NCI-H1105 treated with DMSO at 0.1 percent for 48 hours (cell line): Measurements from ENCODE around the gene MDK.
"Not testable (repeated sequence)": the region's sequence is repeated elsewhere in the genome, so short reads cannot be mapped to it uniquely, and the experiment has no call there.

Experiments used
- DNase-seq: peaks from one replicate; lab custom pipeline; 2025; lab: John Stamatoyannopoulos, UW

The MDK gene

DNA sequence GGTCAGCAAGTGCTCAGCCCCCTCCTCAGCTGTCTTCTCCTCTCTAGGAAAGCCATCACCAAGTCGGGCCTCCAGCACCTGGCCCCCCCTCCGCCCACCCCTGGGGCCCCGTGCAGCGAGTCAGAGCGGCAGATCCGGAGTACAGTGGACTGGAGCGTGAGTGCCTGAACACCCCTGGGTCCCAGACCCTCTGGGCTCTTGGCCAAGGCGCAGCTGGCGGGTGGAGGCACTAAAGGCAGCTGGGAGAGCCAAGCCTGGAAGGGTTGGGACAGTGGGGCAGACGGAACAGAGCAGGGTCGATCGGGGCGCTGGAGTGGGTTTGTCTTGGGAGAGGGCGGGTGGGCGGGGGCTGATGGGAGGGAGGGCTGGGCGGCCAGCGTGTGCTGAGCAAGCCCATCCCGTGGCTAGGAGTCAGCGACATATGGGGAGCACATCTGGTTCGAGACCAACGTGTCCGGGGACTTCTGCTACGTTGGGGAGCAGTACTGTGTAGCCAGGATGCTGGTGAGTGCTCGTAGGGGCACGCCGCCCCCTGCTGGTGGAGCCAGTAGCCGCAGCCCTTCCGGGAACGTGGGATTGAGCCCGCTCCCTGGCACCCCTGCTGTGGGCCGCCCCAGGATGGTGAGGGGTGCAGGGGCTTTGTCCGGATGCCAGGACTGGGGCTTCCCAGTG is 14.1 kb upstream of the MDK start:
- DNase-seq: peak; percentile 25

GRCh38 chr11:46367916-46368267 is 13.6 kb upstream of the MDK start:
- no peak for DNase-seq

GRCh38 chr11:46369458-46370152 is 11.9 kb upstream of the MDK start:
- peak; percentile 32 for DNase-seq

- no peak for DNase-seq
These were observed 11.2 kb upstream of the MDK start for GRCh38 chr11:46370253-46370652.

DNA sequence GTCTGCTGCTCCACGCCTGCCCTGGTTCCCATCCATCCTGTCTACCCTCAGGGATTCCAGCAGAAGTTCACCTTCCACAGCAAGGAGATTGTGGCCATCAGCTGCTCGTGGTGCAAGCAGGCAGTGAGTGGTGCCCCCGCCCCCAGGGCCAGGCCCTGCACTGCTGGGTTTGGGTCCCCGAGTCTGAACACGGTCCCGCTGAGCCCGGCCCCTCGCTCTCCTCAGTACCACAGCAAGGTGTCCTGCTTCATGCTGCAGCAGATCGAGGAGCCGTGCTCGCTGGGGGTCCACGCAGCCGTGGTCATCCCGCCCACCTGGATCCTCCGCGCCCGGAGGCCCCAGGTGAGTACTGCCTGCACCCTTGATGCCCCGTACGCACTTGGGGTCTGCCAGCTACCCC is 10.2 kb upstream of the MDK start:
- DNase-seq: not testable (repeated sequence)

DNA sequence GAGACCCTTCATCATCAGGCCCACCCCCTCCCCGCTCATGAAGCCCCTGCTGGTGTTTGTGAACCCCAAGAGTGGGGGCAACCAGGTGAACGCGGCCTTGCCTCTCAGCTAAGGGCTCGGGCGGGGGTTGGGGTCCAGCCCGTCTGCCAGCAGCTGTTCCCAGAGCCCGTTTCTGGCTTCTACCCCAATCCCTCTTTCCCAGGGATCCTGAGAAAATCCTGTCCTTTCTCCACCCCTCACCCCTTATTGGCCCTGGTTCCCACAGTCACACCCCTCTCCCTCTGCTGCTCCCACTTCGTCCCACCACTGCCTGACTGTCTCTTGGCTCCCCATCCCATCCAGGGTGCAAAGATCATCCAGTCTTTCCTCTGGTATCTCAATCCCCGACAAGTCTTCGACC is 9.4 kb upstream of the MDK start:
- DNase-seq: no peak

GRCh38 chr11:46372501-46372900 is 9.0 kb upstream of the MDK start:
- DNase-seq: not testable (repeated sequence)

DNA sequence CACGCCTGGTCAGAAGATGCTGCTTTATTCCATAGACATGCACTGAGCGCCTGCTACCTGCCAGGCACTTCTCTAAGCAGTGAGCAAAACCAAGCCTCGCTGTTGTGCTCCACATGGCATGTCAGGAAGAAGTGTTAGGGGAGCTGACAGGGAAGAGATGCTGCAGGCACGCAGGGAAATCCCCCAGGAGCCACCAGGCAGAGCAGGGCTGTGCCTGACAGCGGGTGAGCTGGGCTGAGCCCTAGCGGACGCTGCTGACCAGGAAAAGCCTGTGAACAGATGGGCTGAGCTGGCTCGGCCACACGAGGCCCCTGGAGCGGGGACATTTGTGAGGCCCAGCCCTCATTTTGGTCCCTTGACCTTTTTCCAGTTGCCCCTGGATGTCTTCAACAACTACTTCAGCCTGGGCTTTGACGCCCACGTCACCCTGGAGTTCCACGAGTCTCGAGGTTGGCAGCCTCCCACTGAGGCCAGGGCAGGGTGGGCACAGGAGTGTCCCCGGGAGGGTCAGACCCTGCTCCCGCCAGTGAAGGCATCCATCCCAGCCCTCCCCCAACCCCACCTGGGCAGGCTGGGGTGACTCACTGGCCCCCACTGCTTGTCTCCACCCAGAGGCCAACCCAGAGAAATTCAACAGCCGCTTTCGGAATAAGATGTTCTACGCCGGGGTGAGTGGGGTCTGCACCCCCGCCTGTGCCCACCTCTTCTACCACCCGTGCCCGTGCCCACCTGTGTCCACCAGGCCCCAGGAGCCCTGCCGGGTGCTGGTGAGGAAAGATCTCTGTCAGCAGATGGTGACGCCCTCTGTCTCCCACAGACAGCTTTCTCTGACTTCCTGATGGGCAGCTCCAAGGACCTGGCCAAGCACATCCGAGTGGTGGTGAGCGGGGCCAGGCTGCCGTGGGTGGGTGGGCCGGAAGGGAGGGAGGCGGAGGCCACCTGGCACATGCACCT is 7.4 kb upstream of the MDK start:
- DNase-seq: no peak

- DNase-seq: no peak
These were observed 6.7 kb upstream of the MDK start for GRCh38 chr11:46374815-46375214.

- DNase-seq: no peak
These were observed 5.9 kb upstream of the MDK start for GRCh38 chr11:46375392-46376101.

- no peak for DNase-seq
These were observed 5.0 kb upstream of the MDK start for GRCh38 chr11:46376258-46377050.

DNA sequence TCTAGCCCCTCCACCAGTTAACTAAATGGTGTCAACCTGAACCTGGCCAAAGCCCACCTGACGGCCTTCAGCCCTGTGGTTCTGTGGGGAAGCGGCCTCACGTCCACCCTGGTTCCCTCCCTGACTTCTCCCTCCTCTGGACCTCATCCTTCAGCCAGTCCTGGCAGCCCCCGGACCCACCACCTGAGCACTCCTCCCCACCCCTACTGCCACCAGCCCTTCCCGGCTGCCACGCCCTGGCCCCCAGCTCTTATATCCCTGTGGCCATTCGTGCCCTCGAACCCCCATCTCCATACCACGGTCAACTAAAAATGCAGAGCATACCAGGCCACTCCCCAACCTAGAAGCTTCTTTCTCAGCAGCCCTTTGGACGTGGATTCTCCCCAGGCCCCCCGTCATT is 4.2 kb upstream of the MDK start:
- no peak for DNase-seq

GRCh38 chr11:46377831-46378230 is 3.6 kb upstream of the MDK start:
- no peak for DNase-seq

DNA sequence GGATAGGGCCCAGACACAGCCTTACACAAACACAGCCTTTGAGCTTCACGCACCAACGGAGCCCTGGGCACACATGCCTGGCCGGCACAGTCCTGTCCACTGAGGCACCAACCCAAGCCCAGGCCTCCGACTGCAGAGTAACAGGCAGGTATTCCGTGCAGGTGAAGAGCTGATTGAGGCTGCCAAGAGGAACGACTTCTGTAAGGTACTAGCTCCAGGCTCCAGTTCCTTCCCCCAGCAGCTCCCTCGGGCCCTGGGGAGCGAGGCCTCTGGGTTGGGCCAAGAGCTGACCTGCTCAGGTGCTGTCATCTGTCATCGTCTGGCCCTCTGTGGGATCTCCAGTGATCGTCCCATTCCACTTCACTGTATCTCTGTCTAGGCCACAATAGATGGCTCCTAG is 3.2 kb upstream of the MDK start:
- no peak for DNase-seq

DNA sequence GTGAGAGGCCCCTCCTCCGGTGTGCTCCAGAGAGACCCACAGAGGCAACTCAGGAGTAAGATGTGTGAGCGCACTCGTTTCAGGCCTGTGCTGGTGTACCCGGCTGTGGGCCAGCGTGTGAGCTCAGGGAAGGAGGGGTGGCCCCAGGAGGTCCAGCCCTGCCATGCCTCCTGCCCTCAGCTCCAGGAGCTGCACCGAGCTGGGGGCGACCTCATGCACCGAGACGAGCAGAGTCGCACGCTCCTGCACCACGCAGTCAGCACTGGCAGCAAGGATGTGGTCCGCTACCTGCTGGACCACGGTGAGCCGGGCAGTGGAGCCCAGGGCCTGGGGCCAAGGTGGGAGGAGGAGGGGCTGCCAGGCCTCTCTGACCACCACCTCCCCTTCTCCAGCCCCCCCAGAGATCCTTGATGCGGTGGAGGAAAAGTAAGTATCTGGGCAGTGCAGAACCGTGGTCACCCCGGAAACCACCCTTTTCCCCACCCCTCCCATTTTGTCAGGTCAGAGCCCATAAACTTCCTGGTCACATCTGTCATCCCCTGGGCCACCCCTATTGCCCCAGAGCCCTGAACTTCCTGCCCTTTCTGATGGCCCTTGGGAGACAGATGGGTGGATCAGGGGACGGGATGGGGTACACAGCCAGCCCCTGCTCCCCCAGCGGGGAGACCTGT is 2.5 kb upstream of the MDK start:
- DNase-seq: no peak

- not testable (repeated sequence) for DNase-seq
These were observed 1.8 kb upstream of the MDK start for GRCh38 chr11:46379482-46380293.

GRCh38 chr11:46380340-46381047 is 975 bp upstream of the MDK start:
- DNase-seq: peak; percentile 73

DNA sequence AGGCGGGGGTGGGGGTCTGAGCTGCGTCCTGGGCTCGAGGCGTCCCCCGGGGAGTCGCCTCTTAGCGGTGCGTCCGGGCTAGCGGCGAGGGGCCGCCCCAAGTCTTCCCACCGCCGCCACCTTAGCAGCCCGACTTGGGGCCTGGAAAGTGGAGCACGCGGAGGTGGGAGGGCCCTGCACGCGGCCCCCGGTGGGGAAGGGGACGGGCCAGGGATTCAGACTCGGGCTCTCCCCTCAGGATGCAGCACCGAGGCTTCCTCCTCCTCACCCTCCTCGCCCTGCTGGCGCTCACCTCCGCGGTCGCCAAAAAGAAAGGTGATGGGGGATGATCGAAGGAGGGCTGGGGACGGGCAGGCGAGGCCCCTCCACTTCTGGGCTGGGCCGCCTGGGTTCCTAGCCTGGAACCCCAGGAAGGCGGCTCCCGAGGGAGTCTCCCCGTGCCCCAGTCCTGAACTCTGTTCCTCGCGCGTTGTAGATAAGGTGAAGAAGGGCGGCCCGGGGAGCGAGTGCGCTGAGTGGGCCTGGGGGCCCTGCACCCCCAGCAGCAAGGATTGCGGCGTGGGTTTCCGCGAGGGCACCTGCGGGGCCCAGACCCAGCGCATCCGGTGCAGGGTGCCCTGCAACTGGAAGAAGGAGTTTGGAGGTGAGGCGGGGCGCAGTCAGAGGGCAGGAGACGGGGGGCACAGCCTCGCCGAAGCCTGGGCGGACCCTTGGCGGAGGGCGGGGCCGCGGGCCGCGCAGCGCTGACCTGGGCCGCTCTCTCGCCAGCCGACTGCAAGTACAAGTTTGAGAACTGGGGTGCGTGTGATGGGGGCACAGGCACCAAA is 563 bp downstream of the MDK start:
- peak; percentile 56 for DNase-seq
